ENCODE data around the gene INPP5A. TPM values are rescaled to one million over a fixed set of nuclear protein-coding genes. Genes with fewer than 3 reads are reported as not detected.

The INPP5A gene
- total RNA-seq, 4 donors from 2014 or later = 34.8 to 80.8 (median 52.8) TPM

GRCh38 chr10:132687181-132687892 lies 149.8 kb downstream of the INPP5A start:
- intact Hi-C loops (cut with DNase I; ENCODE audit: low total_unique reads) = no loop called here
- H3K4me1 ChIP-seq = peaks cover 0 to 14% (median 13%) of the 10 kb centered on the region in 4 donors
- in situ Hi-C loops (cut with MboI; ENCODE audit: low pct_ligation_motif_present in 1 of 4, low pct_unique_long_range_greater_than_20kb in 1 of 4, low sequenced_read_pairs in 3 of 4) = no loop called here
- no peaks in the 10 kb centered on the region for H3K9me3 ChIP-seq
- no peaks in the 10 kb centered on the region for H3K27me3 ChIP-seq
- H3K36me3 ChIP-seq = peaks cover 0 to 4% (median 0%) of the 10 kb centered on the region in 4 donors
- no peak for TF ChIP-seq POLR2AphosphoS5 (IDR thresholded peaks at IDR 0.05)
- no peak for TF ChIP-seq POLR2A (IDR thresholded peaks at IDR 0.05)
- no peak for TF ChIP-seq CTCF (IDR thresholded peaks at IDR 0.05)
- no peak for TF ChIP-seq EP300 (IDR thresholded peaks at IDR 0.05; ENCODE audit: low read depth)
- H3K4me3 ChIP-seq = no peak overlapping the region
- no peak overlapping the region for H3K27ac ChIP-seq
- WGBS, 2 donors (ENCODE audit: low coverage in 1 of 2) = 88% methylated on average over 21 of the region's 21 CpGs; no CpG with 5 or more reads in 1 of the 2 donors
- DNase-seq = no peak

GRCh38 chr10:132687893-132688579 lies 150.4 kb downstream of the INPP5A start:
- DNase-seq = no peak
- Histone ChIP-seq H3K27ac (no peak overlapping the region), H3K4me1 (peaks cover 0 to 14% (median 13%) of the 10 kb centered on the region in 4 donors), H3K27me3 (no peaks in the 10 kb centered on the region), H3K9me3 (no peaks in the 10 kb centered on the region), H3K4me3 (no peak overlapping the region), H3K36me3 (peaks cover 0 to 4% (median 0%) of the 10 kb centered on the region in 4 donors)
- intact Hi-C loops (cut with DNase I; ENCODE audit: low total_unique reads) = no loop called here
- 81% methylated on average over 11 of the region's 14 CpGs; no CpG with 5 or more reads in 1 of the 2 donors for WGBS, 2 donors (ENCODE audit: low coverage in 1 of 2)
- in situ Hi-C loops (cut with MboI; ENCODE audit: low pct_ligation_motif_present in 1 of 4, low pct_unique_long_range_greater_than_20kb in 1 of 4, low sequenced_read_pairs in 3 of 4) = no loop called here
- TF ChIP-seq CTCF (IDR thresholded peaks at IDR 0.05) = no peak
- TF ChIP-seq POLR2A (IDR thresholded peaks at IDR 0.05) = no peak
- TF ChIP-seq EP300 (IDR thresholded peaks at IDR 0.05; ENCODE audit: low read depth) = no peak
- no peak for TF ChIP-seq POLR2AphosphoS5 (IDR thresholded peaks at IDR 0.05)

GRCh38 chr10:132688580-132689420 lies 151.2 kb downstream of the INPP5A start:
- intact Hi-C loops (cut with DNase I; ENCODE audit: low total_unique reads) = no loop called here
- no peak overlapping the region for H3K27ac ChIP-seq
- in situ Hi-C loops (cut with MboI; ENCODE audit: low pct_ligation_motif_present in 1 of 4, low pct_unique_long_range_greater_than_20kb in 1 of 4, low sequenced_read_pairs in 3 of 4) = no loop called here
- WGBS, 2 donors (ENCODE audit: low coverage in 1 of 2) = 93 to 94% methylated on average over 12 to 20 of the region's 20 CpGs
- H3K36me3 ChIP-seq = peaks cover 0 to 4% (median 0%) of the 10 kb centered on the region in 4 donors
- H3K9me3 ChIP-seq = no peaks in the 10 kb centered on the region
- no peaks in the 10 kb centered on the region for H3K27me3 ChIP-seq
- no peak for DNase-seq
- no peak for TF ChIP-seq EP300 (IDR thresholded peaks at IDR 0.05; ENCODE audit: low read depth)
- TF ChIP-seq POLR2A (IDR thresholded peaks at IDR 0.05) = no peak
- no peak for TF ChIP-seq CTCF (IDR thresholded peaks at IDR 0.05)
- no peak for TF ChIP-seq POLR2AphosphoS5 (IDR thresholded peaks at IDR 0.05)
- H3K4me3 ChIP-seq = no peak overlapping the region
- peaks cover 0 to 14% (median 13%) of the 10 kb centered on the region in 4 donors for H3K4me1 ChIP-seq

Measured in transverse colon (tissue), 4 donors.